GM18511 (cell line): Measurements from ENCODE around the gene FBXO46.

ENCODE experiments used
- ATAC-seq: cut with Tn5 transposase; IDR thresholded peaks from one replicate; pipeline ENCODE4 v1.9.1; 2021; ENCODE audit warnings: mild to moderate bottlenecking, moderate library complexity; ENCODE audit not compliant: unreplicated experiment

The FBXO46 gene, protein sequence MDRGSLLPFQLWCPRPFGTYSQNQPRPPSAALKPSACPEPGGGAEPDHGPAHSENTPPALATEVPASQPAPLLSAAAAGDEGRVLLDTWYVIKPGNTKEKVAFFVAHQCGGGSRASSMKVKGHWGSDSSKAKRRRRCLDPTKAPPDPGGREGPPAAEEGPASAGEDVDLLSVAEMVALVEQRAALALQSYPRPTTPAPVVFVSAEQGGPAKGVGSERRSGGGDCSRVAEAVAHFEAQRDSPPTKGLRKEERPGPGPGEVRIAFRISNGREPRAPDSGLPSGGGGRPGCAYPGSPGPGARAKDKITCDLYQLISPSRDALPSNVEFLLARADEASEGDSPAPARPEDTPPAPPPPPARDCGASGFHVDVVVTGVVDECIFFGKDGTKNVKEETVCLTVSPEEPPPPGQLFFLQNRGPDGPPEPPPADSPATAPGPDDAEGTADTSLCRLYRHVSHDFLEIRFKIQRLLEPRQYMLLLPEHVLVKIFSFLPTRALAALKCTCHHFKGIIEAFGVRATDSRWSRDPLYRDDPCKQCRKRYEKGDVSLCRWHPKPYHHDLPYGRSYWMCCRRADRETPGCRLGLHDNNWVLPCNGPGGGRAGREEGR

DNA sequence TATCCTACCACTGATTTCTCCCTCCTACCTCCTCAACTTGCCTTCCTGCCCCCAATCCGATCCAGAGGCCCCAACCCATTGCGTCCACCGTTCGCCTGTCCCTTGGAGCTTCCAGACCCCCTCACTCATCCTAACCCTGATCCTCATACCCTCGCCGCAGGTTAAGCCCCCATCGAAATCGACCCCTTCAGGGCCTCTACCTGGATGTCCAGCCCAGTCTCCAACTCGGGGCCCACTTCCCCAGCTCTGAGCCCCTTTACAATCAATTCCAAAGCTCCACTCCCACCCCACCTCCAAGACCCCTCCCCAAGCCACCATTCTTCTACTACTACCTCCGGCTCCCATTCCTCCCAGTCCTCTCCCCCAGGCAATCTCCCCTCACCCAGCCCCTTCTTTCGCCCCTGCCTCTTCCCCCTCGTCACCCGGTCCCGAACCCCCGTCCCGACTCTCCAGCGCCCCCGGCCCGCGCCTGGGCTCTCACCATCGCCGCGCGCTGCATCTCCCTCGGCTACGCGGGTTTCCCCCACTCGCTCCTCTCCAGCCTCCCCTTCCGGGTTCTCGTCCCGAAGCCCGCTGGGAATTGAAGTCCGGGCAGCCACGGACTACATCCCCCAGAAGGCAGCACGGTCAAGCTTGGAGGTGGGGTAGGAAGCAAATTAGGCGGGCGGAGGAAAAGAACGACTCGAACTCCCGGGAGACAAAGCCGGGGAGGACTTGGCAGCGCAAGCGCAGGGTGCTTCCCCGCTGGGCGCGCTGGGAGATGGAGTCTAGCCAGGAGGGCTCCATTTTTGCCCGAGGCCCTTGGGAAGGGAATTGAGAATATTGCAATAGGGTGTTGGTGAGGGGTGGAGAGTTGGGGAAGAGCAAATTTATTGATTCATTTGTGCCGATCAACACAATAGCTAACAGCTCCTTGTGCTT lies at the start of gene FBXO46:
TSS of gene FBXO46 (minus strand) at position 529 of the 921 bp plus-strand sequence. CDS start 17,401 bp downstream, outside the sequence.
- ATAC-seq: peak; percentile 97

DNA sequence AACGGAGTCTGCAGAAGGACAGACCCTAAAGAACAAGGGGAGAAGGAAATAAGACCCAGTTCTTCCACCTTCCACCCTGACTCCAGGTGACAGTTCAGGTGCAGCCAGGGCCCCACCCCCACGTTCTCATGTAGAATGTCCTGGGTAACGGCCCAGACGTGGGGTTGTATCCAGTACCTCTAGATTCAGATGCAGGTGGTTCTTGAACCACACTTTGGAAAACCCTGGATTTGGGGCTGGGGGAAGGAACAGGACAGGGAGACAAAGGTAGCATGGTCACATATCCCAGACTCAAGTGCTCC lies 49.4 kb upstream of the FBXO46 start:
- no peak for ATAC-seq

DNA sequence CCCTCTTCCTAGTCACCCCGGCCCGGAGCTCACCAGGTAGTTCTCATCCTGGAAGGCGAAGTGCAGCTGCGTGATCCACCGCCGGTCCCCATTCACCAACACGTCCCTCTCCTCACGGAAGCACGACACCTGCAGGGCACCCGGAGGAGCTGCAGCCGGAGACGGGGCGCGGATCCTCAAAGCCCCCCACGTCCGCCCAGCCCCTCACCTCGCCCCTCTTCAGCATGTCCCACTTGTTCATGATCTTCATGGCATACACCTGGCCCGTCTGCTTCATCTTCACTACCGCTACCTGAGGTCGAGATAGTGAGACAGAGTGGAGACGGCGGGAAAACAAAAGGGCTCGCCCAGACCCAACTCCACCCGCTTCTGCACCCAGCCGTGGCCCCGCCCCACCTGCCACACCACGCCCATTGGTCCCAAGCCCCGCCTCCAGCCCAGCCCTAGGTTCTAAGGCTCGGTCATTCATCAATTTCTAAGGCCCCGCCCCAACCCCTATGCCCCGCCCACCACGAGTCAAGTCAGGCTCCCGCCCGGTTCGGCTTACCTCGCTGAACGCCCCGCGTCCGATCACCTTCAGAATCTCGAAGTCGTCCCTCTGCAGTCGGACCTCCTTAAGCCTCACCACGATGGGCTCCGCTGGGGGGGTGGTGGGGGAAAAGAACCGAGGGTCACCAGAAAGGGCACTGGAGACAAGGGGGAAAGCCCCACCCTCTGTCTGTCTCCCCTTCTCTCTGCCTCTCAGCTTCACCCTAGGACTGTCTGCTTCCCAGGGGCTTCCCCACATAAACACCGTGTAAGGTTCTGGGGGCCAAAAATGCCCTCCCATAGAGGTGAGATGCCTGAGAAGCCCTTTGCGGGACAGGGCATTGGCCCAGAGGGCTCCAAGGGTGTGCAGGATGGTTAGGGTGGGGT lies 48.8 kb upstream of the FBXO46 start:
- ATAC-seq: peak; percentile 85

DNA sequence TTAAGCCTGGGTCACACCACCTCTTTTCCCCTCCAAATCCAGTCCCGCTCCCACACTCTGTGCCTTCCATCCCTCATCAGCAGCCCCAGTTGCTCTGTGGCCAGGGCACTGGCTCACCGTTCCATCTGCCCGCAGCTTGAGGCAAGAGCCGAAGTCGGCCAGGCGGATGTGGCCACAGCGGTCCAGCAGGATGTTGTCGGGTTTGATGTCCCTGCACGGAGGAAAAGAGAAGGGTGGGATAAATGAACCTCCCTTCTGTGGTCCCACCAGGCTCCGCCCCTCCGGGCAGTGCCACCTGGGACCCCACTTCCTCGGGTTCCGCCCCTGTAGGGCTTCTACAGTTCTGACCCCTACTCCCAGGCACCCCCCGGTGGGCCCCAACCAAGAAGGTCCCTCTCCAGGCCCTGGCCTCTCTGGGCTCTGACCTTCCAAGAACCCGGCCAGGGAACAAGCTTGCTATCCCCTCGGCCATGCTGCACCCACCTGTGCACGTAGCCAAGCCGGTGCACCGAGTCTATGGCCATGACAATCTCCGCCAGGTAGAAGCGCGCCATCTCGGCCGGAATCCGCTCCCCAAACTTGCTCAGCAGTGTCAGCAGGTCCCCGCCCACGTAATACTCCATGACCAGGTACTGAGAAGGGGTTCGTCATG lies 47.4 kb upstream of the FBXO46 start:
- ATAC-seq: no peak

DNA sequence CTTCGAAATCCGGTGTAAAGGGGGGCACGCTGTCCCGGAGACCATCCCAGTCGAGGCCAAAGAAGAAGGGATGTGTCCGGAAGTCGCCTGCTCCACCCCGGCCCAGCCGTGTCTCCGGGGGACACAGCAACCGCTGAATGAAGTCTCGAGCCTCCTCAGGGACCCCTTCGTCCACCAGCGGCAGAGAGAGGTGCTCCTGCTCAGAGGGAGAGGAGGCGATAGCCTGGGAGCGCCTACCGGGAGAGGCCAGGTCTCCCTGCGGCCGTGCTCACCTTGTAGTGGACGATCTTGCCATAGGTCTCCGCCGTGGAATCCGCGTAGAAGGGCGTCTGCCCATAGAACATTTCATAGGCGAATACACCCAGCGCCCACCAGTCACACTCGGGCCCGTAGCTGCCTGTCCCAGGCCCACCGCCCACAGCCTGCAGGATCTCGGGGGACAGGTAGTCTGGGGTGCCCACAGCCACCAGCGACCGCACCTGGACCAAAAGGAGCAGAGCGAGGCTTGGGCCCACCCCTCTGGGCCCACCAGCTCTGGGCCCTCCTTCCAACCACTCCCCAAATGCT lies 46.8 kb upstream of the FBXO46 start:
- no peak for ATAC-seq

DNA sequence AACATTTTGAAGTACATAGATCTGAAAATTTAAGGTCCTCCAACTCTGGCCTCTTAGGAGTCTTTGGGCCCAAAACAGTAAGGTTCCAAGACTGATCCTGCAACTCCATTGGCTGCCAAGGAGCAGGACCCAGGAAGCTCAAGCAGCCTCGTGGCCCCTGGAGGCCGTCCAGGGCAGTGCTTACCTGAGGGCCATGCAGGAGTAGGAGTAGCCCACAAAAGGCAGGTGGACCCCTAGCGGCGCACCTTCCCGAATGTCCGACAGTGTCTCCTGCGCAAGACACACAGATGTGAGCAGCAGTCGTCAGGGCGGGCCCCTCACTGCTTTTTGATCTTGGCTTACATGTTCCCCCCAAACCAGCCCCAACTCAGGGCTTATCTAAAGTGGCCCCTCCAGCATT lies 44.1 kb upstream of the FBXO46 start:
- ATAC-seq: no peak

DNA sequence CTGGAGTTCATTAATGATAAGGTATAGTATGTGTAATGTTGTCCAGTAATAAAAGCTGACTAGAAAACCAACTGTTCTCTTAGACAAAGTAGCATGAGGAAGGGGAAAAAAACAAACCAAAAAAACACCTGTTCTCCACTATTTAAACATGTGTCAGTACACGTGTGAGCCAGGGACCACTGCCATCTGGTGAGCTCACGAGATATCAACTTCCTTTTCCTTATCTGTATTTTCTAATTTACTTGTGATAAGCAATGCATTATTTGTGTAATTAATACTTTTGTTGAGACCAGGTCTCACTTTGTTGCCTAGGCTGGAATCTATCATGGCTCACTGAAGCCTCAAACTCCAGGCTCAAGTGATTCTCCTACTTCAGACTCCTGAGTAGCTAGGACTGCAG lies 42.7 kb upstream of the FBXO46 start:
- no peak for ATAC-seq

DNA sequence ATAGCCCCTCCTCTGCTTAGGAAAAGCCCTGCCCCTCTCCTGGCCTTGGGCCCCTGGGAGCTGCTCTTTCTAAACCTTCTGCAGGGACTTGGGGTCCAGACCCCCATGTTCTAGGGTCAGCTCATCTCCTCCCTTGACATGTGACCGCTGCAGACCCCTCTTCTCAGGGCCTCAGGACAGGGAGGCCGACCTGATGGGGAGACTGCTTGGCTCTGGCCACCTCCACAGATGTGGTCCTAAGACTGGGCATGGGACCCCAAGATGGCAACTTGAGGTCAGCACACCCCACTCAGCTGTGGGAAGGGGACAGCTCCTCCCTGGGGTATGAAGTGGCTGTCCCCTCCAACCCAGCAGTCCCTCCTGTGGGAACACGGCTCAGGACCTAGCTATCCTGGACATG lies 42.2 kb upstream of the FBXO46 start:
- no peak for ATAC-seq

DNA sequence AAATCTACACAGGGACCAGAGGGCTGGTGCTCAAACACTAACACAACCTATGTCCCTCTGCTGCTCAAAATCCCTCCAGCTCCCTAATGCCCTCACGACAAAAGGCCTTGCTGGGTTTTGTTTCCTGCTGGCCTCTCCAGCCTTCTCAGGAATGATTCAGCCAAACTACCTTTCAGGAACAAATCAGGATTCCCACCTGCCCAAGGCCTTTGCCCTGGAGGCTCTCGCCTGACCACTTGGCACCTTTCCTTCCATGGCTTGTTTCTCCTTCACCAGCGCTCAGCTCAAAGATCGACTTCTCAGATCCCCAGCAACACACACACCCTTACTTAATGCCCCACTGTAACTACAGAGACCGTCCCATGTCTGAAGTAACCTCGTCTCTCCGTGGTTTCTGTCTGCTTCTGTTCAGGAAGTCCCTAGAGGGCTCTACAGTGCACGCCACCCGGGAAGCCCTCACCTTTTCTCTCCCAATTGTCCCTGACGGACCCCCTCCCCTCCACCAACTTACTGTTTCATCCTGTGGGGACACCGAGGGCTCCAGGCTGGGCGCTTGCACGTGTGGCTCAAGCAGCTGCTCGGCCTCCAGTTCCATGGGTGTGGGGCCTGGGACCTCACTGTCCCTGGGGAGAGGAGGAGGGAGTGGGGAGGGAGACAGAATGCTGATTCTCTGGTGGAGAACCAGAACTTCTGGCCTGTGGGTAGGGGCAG lies 41.6 kb upstream of the FBXO46 start:
- ATAC-seq: no peak

DNA sequence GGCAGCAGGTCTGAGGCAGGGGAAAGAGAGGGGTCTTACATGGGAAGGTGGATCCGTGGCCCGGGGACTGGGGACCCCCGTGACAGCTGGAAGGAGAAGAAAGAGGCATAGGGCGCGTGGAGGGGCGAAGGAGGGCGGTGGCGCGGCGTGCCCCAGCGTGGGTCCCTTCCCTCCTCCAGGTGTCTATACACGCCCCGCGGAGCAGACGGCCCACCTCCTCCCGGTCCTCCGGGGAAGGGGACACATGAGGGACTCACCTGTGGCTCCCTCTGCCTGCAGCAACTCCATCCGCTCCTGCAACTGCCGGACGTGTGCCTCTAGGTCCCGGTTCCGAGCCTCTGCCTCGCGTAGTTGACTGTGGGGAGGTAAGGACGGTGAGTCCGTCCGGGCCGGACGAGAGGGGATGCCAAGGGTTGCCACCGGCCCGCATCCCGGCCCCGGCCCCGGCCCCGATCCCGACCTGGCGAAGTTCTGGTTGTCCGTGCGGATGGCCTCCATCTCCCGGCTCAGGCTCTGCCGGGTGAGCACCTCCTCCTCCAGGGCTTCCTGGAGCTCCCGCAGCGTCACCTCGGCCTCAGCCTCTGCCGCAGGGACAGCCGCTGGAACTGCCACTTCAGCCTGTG lies 40.7 kb upstream of the FBXO46 start:
- ATAC-seq: no peak

DNA sequence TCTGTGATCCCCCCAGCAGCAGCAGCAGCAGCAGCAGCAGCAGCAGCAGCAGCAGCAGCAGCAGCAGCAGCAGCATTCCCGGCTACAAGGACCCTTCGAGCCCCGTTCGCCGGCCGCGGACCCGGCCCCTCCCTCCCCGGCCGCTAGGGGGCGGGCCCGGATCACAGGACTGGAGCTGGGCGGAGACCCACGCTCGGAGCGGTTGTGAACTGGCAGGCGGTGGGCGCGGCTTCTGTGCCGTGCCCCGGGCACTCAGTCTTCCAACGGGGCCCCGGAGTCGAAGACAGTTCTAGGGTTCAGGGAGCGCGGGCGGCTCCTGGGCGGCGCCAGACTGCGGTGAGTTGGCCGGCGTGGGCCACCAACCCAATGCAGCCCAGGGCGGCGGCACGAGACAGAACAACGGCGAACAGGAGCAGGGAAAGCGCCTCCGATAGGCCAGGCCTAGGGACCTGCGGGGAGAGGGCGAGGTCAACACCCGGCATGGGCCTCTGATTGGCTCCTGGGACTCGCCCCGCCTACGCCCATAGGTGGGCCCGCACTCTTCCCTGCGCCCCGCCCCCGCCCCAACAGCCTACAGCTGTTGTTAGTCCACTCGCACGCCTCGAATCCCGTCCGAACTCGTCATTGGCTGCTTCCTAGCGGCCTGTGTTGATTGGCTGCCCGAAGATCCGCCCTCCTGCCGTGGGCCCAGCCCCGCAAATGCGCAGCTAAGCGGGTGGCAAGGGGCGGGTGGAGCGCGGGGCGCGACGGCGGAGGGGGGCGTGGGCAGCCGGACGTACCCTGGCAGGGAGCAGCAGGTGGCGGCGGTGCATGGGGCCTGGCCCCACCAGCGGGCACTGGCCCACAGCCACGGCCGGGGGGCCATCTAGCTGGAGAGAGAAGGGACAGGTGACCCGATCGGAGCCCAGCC lies 39.8 kb upstream of the FBXO46 start:
- ATAC-seq: peak; percentile 47

DNA sequence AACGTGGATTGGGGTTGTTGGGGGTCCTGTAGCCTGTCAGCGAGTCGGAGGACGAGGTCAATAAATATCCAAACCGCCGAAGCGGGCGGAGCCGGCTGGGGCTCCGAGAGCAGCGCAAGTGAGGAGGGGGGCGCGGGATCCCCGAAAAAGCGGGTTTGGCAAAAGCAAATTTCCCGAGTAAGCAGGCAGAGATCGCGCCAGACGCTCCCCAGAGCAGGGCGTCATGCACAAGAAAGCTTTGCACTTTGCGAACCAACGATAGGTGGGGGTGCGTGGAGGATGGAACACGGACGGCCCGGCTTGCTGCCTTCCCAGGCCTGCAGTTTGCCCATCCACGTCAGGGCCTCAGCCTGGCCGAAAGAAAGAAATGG lies 39.1 kb upstream of the FBXO46 start:
- ATAC-seq: peak; percentile 20

DNA sequence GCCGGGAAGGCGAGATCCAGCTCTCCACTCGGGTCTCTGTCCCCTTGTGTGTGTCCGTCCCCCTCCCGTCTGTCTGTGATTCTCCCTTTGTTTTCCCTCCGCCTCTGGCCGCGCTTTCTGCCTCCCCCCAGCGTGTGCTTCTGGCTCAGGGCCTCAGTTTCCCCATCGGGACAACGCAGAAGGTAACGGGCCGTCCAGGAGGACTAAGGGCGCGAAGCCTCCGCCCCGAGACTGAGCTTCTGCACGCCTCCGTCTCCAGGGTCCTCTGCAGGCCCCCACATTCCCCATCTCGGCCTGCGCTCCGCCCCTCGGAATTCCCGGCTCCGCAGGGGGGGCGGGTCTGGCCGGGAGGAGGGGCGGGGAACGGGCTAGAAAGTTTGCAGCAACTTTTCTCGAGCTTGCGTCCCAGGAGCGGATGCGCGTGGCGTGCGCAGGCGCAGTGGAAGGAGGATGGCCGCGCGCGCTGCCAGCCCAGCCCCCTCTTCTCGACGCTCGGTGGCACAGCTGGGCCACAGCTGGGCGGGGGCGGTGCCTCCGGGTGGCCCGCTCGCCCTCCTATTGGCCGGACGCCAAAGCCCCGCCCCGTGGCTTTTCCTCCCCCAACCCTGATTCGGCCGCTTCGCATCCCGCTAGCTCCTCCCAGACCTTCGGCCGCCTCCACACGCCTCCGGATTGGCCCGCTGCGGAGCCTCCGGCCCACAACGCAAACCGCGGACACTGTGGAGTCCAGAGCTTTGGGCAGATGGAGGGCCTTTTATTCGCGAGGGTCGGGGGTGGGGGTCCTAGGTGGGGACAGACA lies 38.5 kb upstream of the FBXO46 start, which contains the start of gene SIX5:
TSS of gene SIX5 (minus strand) at position 269 of the 799 bp plus-strand sequence. CDS start 408 bp downstream, outside the sequence.
- peak; percentile 69 for ATAC-seq

DNA sequence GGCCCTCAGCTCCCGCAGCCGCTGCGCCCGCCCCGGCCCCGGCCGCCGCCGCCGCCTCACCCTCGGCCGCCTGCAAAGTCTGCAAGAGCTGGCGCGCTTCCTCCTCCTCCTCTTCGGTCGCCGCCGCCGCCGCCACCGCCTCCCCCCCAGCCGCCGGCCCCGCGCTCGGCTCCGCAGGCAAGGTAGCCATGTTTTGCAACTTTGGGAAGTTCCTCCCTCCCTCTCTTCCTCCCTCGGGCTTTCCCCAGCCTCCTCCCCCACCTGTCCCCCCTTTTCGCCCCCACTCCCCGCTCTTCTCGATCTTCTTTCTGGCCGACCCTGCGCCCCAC lies 37.9 kb upstream of the FBXO46 start:
- ATAC-seq: no peak

DNA sequence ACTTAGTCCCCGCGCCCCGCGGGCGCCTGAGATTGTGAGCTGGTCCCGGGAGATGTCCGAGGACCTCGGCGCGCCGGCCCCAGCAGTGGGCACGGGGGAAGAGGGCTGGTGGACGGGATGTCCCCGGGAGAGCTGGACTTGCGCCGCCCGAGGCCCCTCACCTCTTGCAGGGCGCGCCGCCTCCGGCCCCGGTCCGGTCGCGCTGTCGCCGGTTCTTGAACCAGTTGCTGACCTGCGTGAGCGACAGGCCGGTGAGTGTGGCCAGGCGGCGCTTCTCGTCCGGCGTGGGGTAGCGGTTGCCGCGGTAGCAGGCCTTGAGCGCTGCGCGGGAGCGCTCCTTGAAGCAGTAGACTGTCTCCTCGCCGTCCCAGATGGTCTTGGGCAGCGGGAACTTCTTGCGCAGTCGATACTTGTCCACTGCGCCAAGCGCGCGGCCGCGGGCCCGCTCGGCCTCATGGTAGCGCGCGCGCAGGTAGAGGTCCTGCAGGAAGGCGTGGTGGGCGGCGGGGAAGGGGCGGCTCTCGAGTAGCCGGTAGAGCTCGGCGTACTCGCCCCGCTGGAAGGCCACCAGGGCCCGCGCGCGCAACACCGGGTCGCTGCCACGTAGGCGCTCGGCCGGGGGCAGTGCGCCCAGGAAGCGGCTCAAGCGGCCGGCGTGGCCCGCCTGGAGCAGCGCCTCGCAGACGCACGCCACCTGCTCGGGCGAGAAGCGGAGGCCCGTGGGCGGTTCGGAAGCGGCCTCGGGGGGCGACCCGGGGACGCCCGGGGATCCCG lies 37.4 kb upstream of the FBXO46 start:
- ATAC-seq: no peak

DNA sequence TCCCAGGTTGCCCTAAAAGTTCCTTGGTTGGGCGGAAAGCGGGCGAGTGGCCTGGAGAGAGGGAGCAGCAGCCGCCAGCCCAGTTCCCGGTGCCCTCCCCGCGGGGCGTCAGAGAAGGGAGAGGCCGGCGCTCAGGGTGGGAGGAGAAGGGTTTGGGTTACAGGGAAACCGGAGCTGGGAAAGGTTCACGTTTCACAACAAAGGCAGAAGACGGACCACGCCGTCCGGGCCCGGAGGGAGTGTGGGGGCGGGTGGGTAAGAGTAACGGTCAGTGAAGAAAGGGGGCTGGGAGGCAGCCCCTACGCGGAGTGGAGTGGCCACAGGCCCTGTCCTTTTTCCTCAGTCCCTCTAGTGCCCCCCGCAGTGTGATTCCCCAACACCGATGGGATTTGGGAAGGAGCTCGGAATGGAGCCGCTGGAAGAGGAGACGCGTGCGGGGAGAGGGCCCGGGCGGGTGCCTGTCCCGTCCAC lies 36.7 kb upstream of the FBXO46 start:
- no peak for ATAC-seq
